Activated naive CD8-positive, alpha-beta T cell treated with anti-CD3 and anti-CD28 coated beads for 36 hours (primary cell): Measurements from ENCODE around the gene BCR. TPM values are rescaled to one million over a fixed set of nuclear protein-coding genes. Genes with fewer than 3 reads are reported as not detected.
A peak's percentile ranks its signal among the peaks of the same experiment; 100 is the strongest.

ENCODE experiments used
- DNase-seq: peaks from one replicate; pipeline ENCODE4 v3.0.0; 2021
- H3K27ac Mint-ChIP-seq: one replicate; pipeline ENCODE4 v1.8.0; 2022; ENCODE audit warnings: mild to moderate bottlenecking, moderate library complexity, mixed read lengths
- H3K27me3 Mint-ChIP-seq: one replicate; pipeline ENCODE4 v1.8.0; 2022; ENCODE audit warnings: mild to moderate bottlenecking, mixed read lengths
- H3K36me3 Mint-ChIP-seq: one replicate; pipeline ENCODE4 v1.8.0; 2021; ENCODE audit warnings: mild to moderate bottlenecking, mixed read lengths
- H3K4me1 Mint-ChIP-seq: one replicate; pipeline ENCODE4 v1.8.0; 2021; ENCODE audit warnings: mixed read lengths
- H3K4me3 Mint-ChIP-seq: one replicate; pipeline ENCODE4 v1.8.0; 2022; ENCODE audit warnings: mild to moderate bottlenecking, moderate library complexity, mixed read lengths
- H3K9me3 Mint-ChIP-seq: one replicate; pipeline ENCODE4 v1.8.0; 2022; ENCODE audit warnings: mixed read lengths
- total RNA-seq, 2 experiments: library from RNA; stranded (reverse); gene quantifications; one replicate each; pipeline ENCODE4 v1.2.3, GENCODE V29; 2021

The BCR gene
- total RNA-seq, 2 experiments from 2014 or later, result 28.3 to 32.0 TPM

DNA sequence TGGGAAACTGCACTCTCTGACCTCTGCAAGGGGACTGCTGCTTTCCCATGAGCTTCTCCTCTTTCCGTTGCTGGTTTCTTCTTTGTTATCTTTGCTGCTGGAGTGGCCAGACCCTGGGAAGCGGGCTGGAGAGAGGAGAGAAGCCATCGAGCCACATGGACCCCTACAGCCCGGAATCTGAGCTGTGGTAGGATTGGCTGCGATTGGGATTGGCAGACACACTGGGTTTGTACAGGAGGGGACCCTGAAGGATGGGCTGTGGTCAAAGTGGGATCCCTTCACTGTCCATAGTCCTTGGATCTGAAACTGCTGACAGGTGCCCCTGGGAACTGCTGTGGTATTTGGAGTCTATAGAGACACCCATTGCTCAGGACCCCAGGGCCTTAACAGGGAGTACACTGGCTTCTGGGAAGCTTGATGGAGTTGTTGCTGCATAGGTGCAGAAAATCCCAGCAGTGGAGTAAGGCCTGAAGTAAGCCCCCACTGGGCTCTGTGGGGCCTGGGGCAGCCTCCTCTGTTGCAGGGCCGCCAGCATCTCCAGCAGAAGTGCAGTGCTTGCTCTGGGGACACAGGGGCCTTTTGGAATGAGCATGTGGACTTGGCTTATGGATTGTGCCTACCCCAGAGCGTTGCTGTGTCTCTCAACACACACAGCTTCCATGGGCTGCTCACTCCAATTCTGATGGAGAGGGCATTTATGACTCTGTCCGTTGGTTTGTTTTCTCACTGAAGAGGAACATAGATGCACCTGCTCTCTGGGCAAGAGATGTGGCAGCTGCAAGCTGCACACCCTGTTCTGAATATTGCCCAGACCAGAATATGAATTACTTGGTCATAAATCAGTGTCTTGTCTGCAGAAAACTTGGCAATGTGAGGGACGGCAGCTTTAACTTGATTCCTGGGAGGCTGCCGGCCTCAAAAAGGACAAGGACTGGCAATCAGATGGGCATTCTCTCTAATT is 32.0 kb downstream of the BCR start:
- peaks cover 29% of the 10 kb centered on the region for H3K4me1 Mint-ChIP-seq
- no peaks in the 10 kb centered on the region for H3K9me3 Mint-ChIP-seq
- H3K27me3 Mint-ChIP-seq, result no peaks in the 10 kb centered on the region
- DNase-seq, result no peak
- peaks cover 11% of the 10 kb centered on the region for H3K36me3 Mint-ChIP-seq
- no peak overlapping the region for H3K27ac Mint-ChIP-seq
- H3K4me3 Mint-ChIP-seq, result no peak overlapping the region

DNA sequence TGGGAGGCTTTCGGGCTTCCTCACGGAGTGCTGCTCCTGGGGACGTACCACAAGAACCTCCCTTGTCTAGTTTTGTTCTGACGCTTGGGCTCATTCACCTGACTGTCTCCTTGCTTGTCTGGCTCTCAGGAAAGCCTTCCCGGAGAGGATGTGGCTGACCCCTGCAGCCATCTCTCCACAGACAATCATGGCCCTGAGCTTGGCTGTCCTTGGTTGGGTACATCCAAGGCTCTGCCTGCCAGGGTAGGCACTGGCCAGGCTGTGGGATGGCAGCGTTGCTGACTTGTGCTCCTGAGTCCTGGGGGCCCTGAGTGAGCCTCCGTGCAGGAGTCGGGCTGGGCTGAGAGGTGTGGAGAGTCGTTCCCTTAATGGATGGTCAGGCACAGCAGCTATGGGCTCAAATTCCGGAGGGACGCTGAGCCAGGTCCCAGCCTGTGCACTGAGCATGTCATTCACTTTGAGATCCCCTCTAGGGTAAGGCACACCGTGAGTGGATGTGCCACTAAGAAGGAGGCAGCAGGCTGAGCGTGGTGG is 32.8 kb downstream of the BCR start:
- no peak overlapping the region for H3K27ac Mint-ChIP-seq
- DNase-seq, result no peak
- H3K4me3 Mint-ChIP-seq, result no peak overlapping the region
- peaks cover 13% of the 10 kb centered on the region for H3K36me3 Mint-ChIP-seq
- peaks cover 37% of the 10 kb centered on the region for H3K4me1 Mint-ChIP-seq
- H3K27me3 Mint-ChIP-seq, result no peaks in the 10 kb centered on the region
- H3K9me3 Mint-ChIP-seq, result no peaks in the 10 kb centered on the region

DNA sequence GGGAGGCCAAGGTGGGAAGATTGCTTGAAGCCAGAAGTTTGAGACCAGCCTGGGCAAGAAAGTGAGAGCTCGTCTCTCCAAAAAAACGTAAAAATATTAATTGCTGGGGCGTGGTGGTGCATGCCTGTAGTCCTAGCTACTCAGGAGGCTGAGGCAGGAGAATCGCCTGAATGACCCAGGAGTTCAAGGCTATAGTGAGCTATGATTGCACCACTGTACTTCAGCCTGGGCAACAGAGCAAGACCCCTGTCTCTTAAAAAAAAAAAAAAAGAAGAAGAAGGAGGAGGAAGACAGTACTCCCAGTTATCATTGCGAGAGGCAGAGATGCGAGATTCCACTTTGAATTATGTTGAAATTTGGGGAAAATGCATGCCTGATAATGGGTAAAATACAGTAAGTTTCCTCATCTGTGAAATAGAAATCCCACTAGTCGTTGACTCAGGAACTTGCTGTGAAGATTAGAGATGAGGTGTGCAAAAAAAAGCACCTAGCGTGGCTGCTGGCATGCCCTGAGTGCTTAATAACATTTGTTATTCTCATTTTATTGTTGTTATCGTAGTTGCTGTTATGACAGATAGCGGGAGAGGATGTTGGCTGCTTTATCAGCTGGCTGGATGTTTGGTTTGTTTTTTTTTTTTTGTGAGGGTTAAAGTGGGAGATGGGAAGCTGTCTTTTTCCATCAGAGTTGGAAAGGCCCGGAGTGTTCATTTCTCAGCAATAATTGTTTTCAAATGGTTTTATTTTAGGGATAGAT is 33.4 kb downstream of the BCR start:
- Mint-ChIP-seq H3K27ac (no peak overlapping the region), H3K9me3 (no peaks in the 10 kb centered on the region), H3K4me1 (peaks cover 43% of the 10 kb centered on the region), H3K36me3 (peaks cover 13% of the 10 kb centered on the region), H3K27me3 (no peaks in the 10 kb centered on the region), H3K4me3 (no peak overlapping the region)
- no peak for DNase-seq

DNA sequence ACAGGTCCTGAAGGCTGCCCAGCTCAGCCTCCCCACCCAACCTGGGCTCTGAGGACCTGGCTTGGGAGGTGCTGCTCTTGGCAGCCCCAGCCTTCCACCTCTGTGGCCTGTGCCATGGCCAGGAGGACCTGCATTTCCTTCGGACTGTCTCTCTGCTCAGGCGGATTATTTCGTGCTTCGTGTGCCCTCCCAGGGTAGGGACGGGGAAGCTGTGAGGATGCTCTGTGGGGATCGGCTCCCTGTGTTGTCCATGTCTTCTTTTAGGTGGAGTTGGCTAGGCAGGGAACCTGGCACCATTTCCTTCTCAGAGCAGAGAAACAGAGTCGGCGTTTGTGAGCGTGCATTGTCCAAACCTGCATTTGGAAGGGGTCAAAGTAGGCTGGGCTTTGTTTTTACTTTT is 34.1 kb downstream of the BCR start:
- no peaks in the 10 kb centered on the region for H3K9me3 Mint-ChIP-seq
- H3K4me1 Mint-ChIP-seq, result peaks cover 50% of the 10 kb centered on the region
- H3K27me3 Mint-ChIP-seq, result no peaks in the 10 kb centered on the region
- DNase-seq, result no peak
- H3K4me3 Mint-ChIP-seq, result no peak overlapping the region
- H3K27ac Mint-ChIP-seq, result no peak overlapping the region
- peaks cover 13% of the 10 kb centered on the region for H3K36me3 Mint-ChIP-seq

DNA sequence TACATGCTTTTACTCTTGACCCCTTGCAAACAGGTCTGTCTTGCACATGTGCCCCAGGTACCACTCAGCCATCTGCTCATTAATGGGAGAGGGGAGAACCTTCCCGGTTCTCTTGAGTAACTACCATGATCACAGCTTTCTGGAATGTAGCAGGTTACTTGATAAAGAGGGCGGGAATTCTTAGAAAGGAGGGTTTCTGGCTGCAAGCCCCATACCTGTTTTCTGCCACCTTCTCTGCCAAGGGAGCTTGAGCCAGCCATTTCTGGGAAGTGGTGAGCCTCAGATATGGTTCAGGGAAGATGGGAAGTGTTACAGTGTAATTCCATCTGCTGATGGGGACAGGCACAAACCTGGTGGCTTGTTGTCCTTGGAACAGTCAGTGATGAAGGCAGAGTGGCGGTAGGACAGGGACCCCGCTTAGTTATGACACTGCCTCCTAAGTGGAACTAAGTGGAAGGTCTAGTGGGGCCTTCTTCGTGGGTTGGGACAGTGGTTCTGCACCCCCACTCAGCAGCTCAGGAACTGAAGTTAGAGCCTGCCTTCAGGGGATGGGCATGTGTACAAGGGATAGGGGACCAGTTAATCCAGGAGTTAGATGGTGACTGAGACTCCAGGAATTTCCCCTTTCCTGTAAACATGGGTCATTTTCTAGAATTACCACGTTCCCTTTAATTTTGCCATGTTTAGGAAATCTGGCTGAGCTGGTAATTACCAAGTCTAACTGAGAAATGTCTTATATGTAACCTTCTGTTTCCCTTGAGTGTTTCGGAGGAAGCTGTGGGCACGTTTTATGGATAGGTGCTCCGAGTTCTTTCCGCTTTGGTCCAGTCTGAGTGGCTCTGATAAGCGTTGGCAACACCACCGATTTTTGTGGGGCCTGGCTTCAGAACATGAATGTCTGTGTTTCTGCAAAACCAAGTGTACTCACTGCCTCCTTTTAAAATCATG is 35.3 kb downstream of the BCR start:
- Mint-ChIP-seq H3K4me3 (peak overlapping the region; percentile 56), H3K4me1 (peaks cover 61% of the 10 kb centered on the region), H3K27ac (peak overlapping the region; percentile 96), H3K9me3 (no peaks in the 10 kb centered on the region), H3K36me3 (peaks cover 13% of the 10 kb centered on the region), H3K27me3 (no peaks in the 10 kb centered on the region)
- DNase-seq, result no peak

DNA sequence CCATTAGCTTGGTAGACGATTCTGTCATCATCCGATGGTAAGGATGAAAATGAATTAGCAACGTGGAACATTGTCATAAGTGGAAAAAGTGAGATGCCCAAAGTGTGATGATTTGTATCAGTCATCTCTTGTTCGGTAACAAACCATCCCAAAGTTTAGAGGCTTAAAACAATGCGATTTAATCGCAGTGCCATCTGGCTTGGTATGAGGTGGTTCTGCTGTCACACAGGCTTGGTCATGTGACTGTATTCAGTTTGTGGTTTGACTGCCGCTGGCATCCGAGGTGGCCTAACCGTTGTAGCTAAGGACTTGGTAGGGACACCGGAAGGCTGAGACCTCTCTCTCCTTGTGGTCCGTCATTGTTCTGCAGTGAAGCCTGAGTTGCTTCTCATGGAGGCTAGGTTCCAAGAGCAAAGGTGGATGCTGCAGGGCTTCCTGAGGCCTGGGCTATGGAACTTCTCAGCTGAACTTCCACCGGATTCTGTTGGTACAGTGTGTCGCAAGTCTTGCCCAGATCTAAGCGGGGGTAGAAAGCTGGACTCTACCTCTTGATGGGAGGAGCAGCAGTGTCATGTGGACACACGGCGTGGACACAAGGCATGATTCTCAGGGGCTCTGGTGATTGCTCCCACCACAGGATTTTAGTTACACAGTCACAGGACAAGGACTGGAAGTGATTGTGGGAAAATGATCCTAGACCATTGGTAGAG is 36.3 kb downstream of the BCR start:
- Mint-ChIP-seq H3K4me1 (peaks cover 72% of the 10 kb centered on the region), H3K27me3 (no peaks in the 10 kb centered on the region)

DNA sequence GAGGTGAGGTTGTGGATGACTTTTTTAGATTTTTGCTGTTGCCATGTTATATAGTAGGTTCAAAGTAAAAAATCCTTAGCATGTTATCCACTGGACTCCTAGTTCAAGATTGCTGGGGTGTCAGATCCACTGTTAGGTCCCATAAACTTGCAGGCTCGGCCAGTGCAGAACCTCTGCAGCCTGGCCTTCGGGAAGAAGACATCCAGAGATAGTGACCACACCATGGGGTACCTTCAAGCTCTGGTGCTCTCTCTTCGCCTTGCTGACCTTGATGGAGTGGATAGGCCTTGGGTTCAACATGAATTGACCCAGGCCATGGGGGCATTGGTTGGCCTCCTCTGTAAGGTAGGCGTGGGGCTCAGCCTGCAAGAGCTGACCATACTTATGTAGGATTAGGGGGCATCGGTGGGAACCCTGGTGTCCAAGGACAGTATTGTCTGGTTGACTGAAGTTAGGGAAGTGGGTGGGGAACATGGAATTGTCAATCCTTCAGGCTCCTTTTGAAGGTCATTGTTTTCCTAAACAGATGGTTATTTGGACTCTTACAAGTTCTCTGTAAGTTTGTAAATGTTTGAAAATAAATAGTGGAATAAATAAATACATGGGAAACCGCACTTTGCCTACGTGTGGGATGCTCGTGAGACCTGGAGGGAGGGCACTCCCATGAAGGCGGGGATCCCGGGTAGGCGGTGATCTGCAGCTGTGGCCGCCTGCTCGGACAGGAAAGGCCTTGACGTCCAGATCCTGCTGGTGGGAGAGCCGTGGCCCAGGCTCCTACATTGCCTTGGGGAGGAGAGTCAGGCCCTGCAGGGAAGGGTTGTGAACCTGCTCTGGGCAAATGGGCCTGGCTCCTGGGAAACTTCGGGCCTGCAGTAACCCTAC is 37.1 kb downstream of the BCR start:
- H3K4me1 Mint-ChIP-seq, result peaks cover 78% of the 10 kb centered on the region
- H3K9me3 Mint-ChIP-seq, result no peaks in the 10 kb centered on the region
- H3K4me3 Mint-ChIP-seq, result peak overlapping the region; percentile 68
- no peaks in the 10 kb centered on the region for H3K27me3 Mint-ChIP-seq
- no peak for DNase-seq
- peaks cover 13% of the 10 kb centered on the region for H3K36me3 Mint-ChIP-seq
- peak overlapping the region; percentile 96 for H3K27ac Mint-ChIP-seq

More for the DNA sequence above, 36.3 kb downstream of the BCR start:
- DNase-seq, result peak; percentile 61
- H3K27ac Mint-ChIP-seq, result peak overlapping the region; percentile 96
- H3K9me3 Mint-ChIP-seq, result no peaks in the 10 kb centered on the region
- H3K36me3 Mint-ChIP-seq, result peaks cover 13% of the 10 kb centered on the region
- peak overlapping the region; percentile 68 for H3K4me3 Mint-ChIP-seq

DNA sequence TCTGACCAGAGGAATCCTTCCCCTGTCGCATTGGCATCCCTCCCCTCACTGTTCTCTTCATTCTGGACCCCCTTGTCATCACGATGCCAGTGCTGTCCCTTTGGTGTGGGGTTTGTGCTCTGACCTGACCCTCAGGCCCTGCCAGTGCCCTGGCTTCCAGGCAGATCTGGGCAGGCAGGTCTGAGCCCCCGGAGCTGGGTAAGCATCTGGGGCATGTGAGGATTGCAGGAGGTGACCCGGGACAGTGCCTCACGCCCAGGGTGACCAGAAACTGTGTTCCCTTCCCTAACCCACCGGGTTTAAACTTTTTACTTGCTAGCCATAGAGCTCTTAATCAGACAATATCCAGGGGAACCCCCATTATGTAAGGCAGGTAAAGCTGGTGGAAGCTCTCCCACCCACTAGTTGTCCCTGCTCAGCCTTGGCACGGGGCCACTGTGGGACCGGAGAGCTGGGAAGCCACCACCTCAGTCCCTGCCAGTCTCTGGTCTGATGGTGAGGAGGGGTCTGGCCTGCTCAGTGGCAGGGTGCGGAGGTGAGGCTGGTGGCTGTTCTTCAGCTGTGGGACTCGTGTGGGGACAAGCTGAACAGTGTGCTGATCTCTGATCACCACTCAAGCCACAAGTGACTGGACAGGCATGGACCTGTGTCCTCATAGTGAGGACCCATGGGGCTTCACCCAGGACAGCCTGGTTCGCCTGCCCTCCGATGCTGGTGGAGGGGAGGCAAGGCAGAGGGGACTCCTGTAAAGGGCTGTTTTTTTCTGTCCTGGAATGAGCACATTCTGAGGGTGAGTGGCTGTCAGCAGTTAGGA is 38.0 kb downstream of the BCR start:
- peak overlapping the region; percentile 77 for H3K27ac Mint-ChIP-seq
- peaks cover 84% of the 10 kb centered on the region for H3K4me1 Mint-ChIP-seq
- H3K36me3 Mint-ChIP-seq, result peaks cover 13% of the 10 kb centered on the region
- H3K4me3 Mint-ChIP-seq, result peak overlapping the region; percentile 68
- DNase-seq, result no peak
- no peaks in the 10 kb centered on the region for H3K9me3 Mint-ChIP-seq
- no peaks in the 10 kb centered on the region for H3K27me3 Mint-ChIP-seq

DNA sequence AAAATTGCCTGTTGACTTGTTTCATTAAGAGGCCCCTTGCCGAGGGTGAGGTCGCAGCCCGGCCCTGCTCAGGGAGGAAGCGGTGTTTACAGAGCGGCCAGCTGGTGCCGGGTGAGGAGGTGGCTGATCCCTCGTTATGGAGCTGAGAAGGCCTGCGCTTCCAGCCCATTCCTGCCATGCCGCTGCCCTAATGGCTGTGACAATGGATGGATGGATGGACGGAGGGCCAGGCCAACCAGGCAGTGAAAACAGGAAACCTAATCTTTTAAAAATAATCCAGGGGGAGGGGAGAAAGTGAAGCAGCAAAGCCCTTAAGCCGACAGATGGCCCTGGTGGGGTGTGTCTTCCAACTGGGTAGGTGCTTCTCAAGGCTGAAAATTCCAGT is 38.5 kb downstream of the BCR start:
- Mint-ChIP-seq H3K9me3 (no peaks in the 10 kb centered on the region), H3K4me1 (peaks cover 90% of the 10 kb centered on the region), H3K36me3 (peaks cover 14% of the 10 kb centered on the region), H3K4me3 (peak overlapping the region; percentile 68), H3K27ac (peak overlapping the region; percentile 77), H3K27me3 (no peaks in the 10 kb centered on the region)
- DNase-seq, result peak; percentile 30

DNA sequence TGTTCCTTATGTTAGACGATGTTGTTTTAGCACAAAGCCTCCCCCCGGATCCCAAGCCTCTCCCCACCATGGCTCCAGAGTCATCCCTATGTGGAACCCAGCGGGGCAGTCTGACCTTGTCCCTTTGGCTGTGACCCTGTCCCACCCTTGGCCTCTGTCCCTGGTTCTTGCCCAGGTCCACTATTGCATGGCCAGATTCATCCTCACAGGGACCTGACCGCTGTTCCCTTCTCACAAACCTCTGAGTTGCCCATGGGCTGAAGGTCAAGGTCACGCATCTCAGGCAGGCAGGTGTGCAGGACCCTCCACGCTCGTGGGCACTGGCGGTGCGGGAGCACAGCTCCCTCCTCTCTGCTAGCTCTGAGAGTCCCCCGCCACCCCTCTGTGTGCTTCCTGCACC is 39.0 kb downstream of the BCR start:
- H3K9me3 Mint-ChIP-seq, result no peaks in the 10 kb centered on the region
- H3K4me1 Mint-ChIP-seq, result peaks cover 94% of the 10 kb centered on the region
- H3K27ac Mint-ChIP-seq, result peak overlapping the region; percentile 77
- DNase-seq, result no peak
- H3K36me3 Mint-ChIP-seq, result peaks cover 14% of the 10 kb centered on the region
- no peaks in the 10 kb centered on the region for H3K27me3 Mint-ChIP-seq
- peak overlapping the region; percentile 64 for H3K4me3 Mint-ChIP-seq

DNA sequence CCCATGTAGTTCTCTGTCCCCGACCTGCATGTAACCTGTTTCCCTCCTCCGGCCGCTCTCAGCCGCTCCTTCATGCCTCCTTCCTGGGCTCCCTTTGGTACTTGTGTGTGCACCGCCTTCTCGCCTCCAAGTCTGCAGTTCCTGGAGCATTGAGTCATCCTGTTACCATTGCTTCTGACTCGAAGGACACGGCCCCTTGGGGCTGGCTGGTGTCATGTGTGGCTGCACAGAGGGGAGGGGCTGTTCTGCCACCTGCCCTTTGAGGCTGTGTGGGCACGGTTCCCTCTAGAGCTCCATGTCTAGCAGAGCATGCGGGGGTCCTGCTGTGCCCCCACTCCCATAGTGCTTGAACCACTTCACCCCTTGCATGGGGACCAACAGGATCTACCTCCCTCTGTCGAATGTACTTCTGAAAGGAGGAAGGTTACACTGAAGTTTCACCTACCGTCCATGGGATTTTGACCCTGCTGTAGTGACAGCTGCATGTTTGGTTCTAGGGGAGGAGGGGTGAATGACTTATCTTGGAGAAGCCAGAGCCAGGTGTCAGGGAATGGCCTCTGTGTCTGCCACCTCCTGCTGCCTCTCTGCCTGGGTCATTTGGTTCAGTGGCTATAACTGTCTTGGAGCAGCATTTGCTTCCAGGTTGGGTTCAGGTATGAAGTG is 39.6 kb downstream of the BCR start:
- H3K27ac Mint-ChIP-seq, result peak overlapping the region; percentile 77
- H3K4me3 Mint-ChIP-seq, result peak overlapping the region; percentile 64
- no peaks in the 10 kb centered on the region for H3K27me3 Mint-ChIP-seq
- no peaks in the 10 kb centered on the region for H3K9me3 Mint-ChIP-seq
- H3K4me1 Mint-ChIP-seq, result peaks cover 96% of the 10 kb centered on the region
- DNase-seq, result peak; percentile 73
- H3K36me3 Mint-ChIP-seq, result peaks cover 12% of the 10 kb centered on the region
